Neural cell (in vitro differentiated cells): ENCODE data around the gene MYO10. TPM values are rescaled to one million over a fixed set of nuclear protein-coding genes. Genes with fewer than 3 reads are reported as not detected.

Experiments used
- H2AFZ ChIP-seq: fragments of 200-600, 300-800 bp; sonication (generic), shearing (Covaris generic); 2 replicates; pipeline ENCODE4 v1.6.0; 2014; ENCODE audit warnings: low read depth, mild to moderate bottlenecking, antibody characterized with exemption, low read length, moderate library complexity
- H3F3A ChIP-seq: fragments of 200-600 bp; shearing (Covaris generic); 2 replicates; pipeline ENCODE4 v1.6.1; 2016; ENCODE audit warnings: mild to moderate bottlenecking, moderate library complexity, mixed read lengths, antibody characterized with exemption, low read length; ENCODE audit not compliant: insufficient read depth, poor library complexity, severe bottlenecking
- H3K27ac ChIP-seq: fragments of 200-600, 300-800 bp; sonication (generic), shearing (Covaris generic); 2 replicates; pipeline ENCODE4 v1.5.1; 2014; ENCODE audit warnings: mild to moderate bottlenecking, low read length, moderate library complexity
- H3K27me3 ChIP-seq: fragments of 300-800, 200-600 bp; sonication (generic), shearing (Covaris generic); 2 replicates; pipeline ENCODE4 v1.6.0; 2014; ENCODE audit warnings: mild to moderate bottlenecking, low read depth, low read length, moderate library complexity; ENCODE audit not compliant: insufficient read depth
- H3K36me3 ChIP-seq: fragments of 300-800, 200-600 bp; sonication (generic), shearing (Covaris generic); 2 replicates; pipeline ENCODE4 v1.5.1; 2014; ENCODE audit warnings: mild to moderate bottlenecking, antibody characterized with exemption, low read length, moderate library complexity; ENCODE audit not compliant: insufficient read depth
- H3K4me2 ChIP-seq: fragments of 300-800, 200-600 bp; sonication (generic), shearing (Covaris generic); 2 replicates; pipeline ENCODE4 v1.6.0; 2014; ENCODE audit warnings: mild to moderate bottlenecking, low read length
- H3K4me3 ChIP-seq: fragments of 300-800, 200-600 bp; sonication (generic), shearing (Covaris generic); 2 replicates; pipeline ENCODE4 v1.5.1; 2014; ENCODE audit warnings: mild to moderate bottlenecking, low read length, moderate library complexity
- H3K79me2 ChIP-seq: fragments of 200-600 bp; shearing (Covaris generic); replicated peaks from 2 replicates; pipeline ENCODE4 v1.6.0; 2014; ENCODE audit warnings: mild to moderate bottlenecking, low read length, moderate library complexity; ENCODE audit not compliant: insufficient read depth
- H3K9ac ChIP-seq: fragments of 300-800, 200-600 bp; sonication (generic), shearing (Covaris generic); 2 replicates; pipeline ENCODE4 v1.6.1; 2016; ENCODE audit warnings: mild to moderate bottlenecking, low read length, mixed read lengths
- H3K9me2 ChIP-seq: fragments of 200-600 bp; shearing (Covaris generic); 2 replicates; pipeline ENCODE4 v1.6.1; 2016; ENCODE audit warnings: mild to moderate bottlenecking, low read length, mixed read lengths; ENCODE audit not compliant: insufficient read depth
- H3K9me3 ChIP-seq: fragments of 200-600, 300-800 bp; sonication (generic), shearing (Covaris generic); 2 replicates; pipeline ENCODE4 v1.6.1; 2016; ENCODE audit warnings: mild to moderate bottlenecking, mixed run types, low read length, moderate library complexity, mixed read lengths
- H4K20me1 ChIP-seq: fragments of 200-600 bp; shearing (Covaris generic); 2 replicates; pipeline ENCODE4 v1.6.1; 2016; ENCODE audit warnings: mild to moderate bottlenecking, mixed run types; ENCODE audit not compliant: insufficient read depth
- EP300 ChIP-seq: fragments of 450-650 bp; conservative IDR thresholded peaks from 2 replicates; pipeline ENCODE4 v1.6.1; 2014; ENCODE audit warnings: antibody characterized with exemption, mild to moderate bottlenecking, moderate library complexity; ENCODE audit not compliant: poor library complexity, severe bottlenecking
- EZH2 ChIP-seq: fragments of 200-600, 300-800 bp; shearing (Covaris generic), sonication (generic); IDR thresholded peaks from 2 replicates; pipeline ENCODE4 v1.6.1; 2014; ENCODE audit warnings: antibody characterized with exemption, low read length, borderline replicate concordance, mild to moderate bottlenecking; ENCODE audit not compliant: insufficient read depth, poor library complexity, severe bottlenecking
- MXI1 ChIP-seq: fragments of 450-650 bp; conservative IDR thresholded peaks from 2 replicates; pipeline ENCODE4 v1.6.1; 2014; ENCODE audit warnings: antibody characterized with exemption, mild to moderate bottlenecking; ENCODE audit not compliant: poor library complexity, severe bottlenecking
- POLR2AphosphoS5 ChIP-seq: IDR thresholded peaks from 2 replicates; pipeline ENCODE4 v1.6.1; 2012
- RAD21 ChIP-seq: fragments of 450-650 bp; conservative IDR thresholded peaks from 2 replicates; pipeline ENCODE4 v1.6.1; 2014; ENCODE audit warnings: antibody characterized with exemption, mild to moderate bottlenecking, moderate library complexity
- SMC3 ChIP-seq: fragments of 450-650 bp; conservative IDR thresholded peaks from 2 replicates; pipeline ENCODE4 v1.6.1; 2014; ENCODE audit warnings: antibody characterized with exemption, mild to moderate bottlenecking, moderate library complexity; ENCODE audit not compliant: poor library complexity
- TAF1 ChIP-seq: IDR thresholded peaks from 2 replicates; pipeline ENCODE4 v1.6.1; 2012; ENCODE audit warnings: low read depth
- polyA plus RNA-seq: library from polyadenylated mRNA; depleted of rRNA; stranded (reverse); fragments of >200 nt; gene quantifications from 2 replicates; pipeline ENCODE4 v1.2.3, GENCODE V29; 2014
- TF ChIP-seq, protein P1 (sequence below): fragments of 450-650 bp; IDR thresholded peaks from 2 replicates; pipeline ENCODE4 v1.5.1; 2014; ENCODE audit warnings: antibody characterized with exemption, mild to moderate bottlenecking, moderate library complexity; ENCODE audit not compliant: poor library complexity, severe bottlenecking
- TF ChIP-seq, protein P2 (sequence below): IDR thresholded peaks from 2 replicates; pipeline ENCODE4 v1.6.1; 2012; ENCODE audit warnings: borderline replicate concordance

The MYO10 gene
- polyA plus RNA-seq, 1 donor from 2014 or later = 3.2 TPM

DNA sequence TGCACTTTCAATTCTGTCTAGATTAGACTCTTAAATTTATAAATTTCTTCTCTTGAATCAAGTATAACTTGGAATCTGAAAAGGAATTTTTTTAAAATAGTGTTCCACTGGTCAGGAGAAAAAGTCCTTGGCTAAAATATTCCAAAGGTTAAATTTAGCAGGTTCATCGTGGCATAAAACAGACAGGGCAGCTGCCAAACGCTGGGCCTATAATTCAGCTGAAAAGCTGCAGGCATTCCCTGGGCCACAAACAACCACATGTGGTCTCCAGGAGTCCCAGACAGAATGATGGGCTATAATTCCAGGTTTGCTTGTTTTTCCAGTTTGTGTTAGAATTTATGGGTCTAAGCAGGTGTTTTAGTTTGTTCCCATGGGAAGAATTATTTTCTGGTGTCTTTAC lies 248.2 kb downstream of the MYO10 start:
- Histone ChIP-seq H3K4me3 (no peak overlapping the region), H2AFZ (no peak overlapping the region), H3K9me2 (no peaks in the 10 kb centered on the region), H3K27me3 (no peaks in the 10 kb centered on the region), H3K9ac (no peak overlapping the region), H3K79me2 (peaks cover 20% of the 10 kb centered on the region), H3K9me3 (no peaks in the 10 kb centered on the region), H3F3A (no peaks in the 10 kb centered on the region), H3K36me3 (peaks cover 4% of the 10 kb centered on the region), H4K20me1 (no peaks in the 10 kb centered on the region), H3K27ac (no peak overlapping the region), H3K4me2 (no peak overlapping the region)
- TF ChIP-seq RAD21 (no peak), TAF1 (no peak), MXI1 (no peak), EZH2 (no peak), EP300 (no peak), POLR2AphosphoS5 (no peak), SMC3 (no peak)
- TF ChIP-seq, protein P1, sequence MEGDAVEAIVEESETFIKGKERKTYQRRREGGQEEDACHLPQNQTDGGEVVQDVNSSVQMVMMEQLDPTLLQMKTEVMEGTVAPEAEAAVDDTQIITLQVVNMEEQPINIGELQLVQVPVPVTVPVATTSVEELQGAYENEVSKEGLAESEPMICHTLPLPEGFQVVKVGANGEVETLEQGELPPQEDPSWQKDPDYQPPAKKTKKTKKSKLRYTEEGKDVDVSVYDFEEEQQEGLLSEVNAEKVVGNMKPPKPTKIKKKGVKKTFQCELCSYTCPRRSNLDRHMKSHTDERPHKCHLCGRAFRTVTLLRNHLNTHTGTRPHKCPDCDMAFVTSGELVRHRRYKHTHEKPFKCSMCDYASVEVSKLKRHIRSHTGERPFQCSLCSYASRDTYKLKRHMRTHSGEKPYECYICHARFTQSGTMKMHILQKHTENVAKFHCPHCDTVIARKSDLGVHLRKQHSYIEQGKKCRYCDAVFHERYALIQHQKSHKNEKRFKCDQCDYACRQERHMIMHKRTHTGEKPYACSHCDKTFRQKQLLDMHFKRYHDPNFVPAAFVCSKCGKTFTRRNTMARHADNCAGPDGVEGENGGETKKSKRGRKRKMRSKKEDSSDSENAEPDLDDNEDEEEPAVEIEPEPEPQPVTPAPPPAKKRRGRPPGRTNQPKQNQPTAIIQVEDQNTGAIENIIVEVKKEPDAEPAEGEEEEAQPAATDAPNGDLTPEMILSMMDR = no peak
- TF ChIP-seq, protein P2, sequence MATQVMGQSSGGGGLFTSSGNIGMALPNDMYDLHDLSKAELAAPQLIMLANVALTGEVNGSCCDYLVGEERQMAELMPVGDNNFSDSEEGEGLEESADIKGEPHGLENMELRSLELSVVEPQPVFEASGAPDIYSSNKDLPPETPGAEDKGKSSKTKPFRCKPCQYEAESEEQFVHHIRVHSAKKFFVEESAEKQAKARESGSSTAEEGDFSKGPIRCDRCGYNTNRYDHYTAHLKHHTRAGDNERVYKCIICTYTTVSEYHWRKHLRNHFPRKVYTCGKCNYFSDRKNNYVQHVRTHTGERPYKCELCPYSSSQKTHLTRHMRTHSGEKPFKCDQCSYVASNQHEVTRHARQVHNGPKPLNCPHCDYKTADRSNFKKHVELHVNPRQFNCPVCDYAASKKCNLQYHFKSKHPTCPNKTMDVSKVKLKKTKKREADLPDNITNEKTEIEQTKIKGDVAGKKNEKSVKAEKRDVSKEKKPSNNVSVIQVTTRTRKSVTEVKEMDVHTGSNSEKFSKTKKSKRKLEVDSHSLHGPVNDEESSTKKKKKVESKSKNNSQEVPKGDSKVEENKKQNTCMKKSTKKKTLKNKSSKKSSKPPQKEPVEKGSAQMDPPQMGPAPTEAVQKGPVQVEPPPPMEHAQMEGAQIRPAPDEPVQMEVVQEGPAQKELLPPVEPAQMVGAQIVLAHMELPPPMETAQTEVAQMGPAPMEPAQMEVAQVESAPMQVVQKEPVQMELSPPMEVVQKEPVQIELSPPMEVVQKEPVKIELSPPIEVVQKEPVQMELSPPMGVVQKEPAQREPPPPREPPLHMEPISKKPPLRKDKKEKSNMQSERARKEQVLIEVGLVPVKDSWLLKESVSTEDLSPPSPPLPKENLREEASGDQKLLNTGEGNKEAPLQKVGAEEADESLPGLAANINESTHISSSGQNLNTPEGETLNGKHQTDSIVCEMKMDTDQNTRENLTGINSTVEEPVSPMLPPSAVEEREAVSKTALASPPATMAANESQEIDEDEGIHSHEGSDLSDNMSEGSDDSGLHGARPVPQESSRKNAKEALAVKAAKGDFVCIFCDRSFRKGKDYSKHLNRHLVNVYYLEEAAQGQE = no peak

GRCh38 chr5:16685069-16685468 lies 251.0 kb downstream of the MYO10 start:
- H3K4me3 ChIP-seq = no peak overlapping the region
- peaks cover 4% of the 10 kb centered on the region for H3K36me3 ChIP-seq
- no peaks in the 10 kb centered on the region for H3K9me3 ChIP-seq
- no peak overlapping the region for H3K9ac ChIP-seq
- no peak overlapping the region for H3K4me2 ChIP-seq
- H4K20me1 ChIP-seq = no peaks in the 10 kb centered on the region
- no peak overlapping the region for H3K27ac ChIP-seq
- no peaks in the 10 kb centered on the region for H3F3A ChIP-seq
- peaks cover 12% of the 10 kb centered on the region for H3K79me2 ChIP-seq
- no peaks in the 10 kb centered on the region for H3K27me3 ChIP-seq
- H3K9me2 ChIP-seq = no peaks in the 10 kb centered on the region
- no peak overlapping the region for H2AFZ ChIP-seq
- TF ChIP-seq TAF1 (no peak), RAD21 (no peak), POLR2AphosphoS5 (no peak), SMC3 (no peak), EZH2 (no peak), EP300 (no peak), MXI1 (no peak)
- TF ChIP-seq, protein P1 = no peak
- TF ChIP-seq, protein P2 = no peak
